GM18868 (cell line): ENCODE measurements around the gene INHA.
A peak's percentile ranks its signal among the peaks of the same experiment; 100 is the strongest.

Experiments
- ATAC-seq: cut with Tn5 transposase; IDR thresholded peaks from one replicate; pipeline ENCODE4 v1.9.1; 2021; ENCODE audit warnings: mild to moderate bottlenecking, moderate library complexity; ENCODE audit not compliant: unreplicated experiment

The INHA gene

GRCh38 chr2:219539926-219540678, 32.0 kb upstream of the INHA start:
- ATAC-seq: no peak

GRCh38 chr2:219540784-219541504, 31.2 kb upstream of the INHA start:
- ATAC-seq: no peak

GRCh38 chr2:219541611-219542180, 30.4 kb upstream of the INHA start:
- peak; percentile 63 for ATAC-seq

- ATAC-seq: peak; percentile 37
These were observed 29.0 kb upstream of the INHA start for GRCh38 chr2:219542931-219543595.

GRCh38 chr2:219543596-219544358, 28.3 kb upstream of the INHA start, which contains the start of the genes CHPF and TMEM198:
CHPF (minus strand) TSS chr2:219543809; CDS start chr2:219543538, 271 bp downstream.
TMEM198 (plus strand) TSS chr2:219544028; CDS start chr2:219544728, 700 bp downstream.
- ATAC-seq: peak; percentile 78

- no peak for ATAC-seq
These were observed 27.5 kb upstream of the INHA start for GRCh38 chr2:219544567-219544966.

GRCh38 chr2:219545295-219545942, 26.7 kb upstream of the INHA start:
- no peak for ATAC-seq

- no peak for ATAC-seq
These were observed 26.2 kb upstream of the INHA start for GRCh38 chr2:219545943-219546352.

GRCh38 chr2:219547621-219548020, 24.5 kb upstream of the INHA start:
- no peak for ATAC-seq

- no peak for ATAC-seq
These were observed 23.1 kb upstream of the INHA start for GRCh38 chr2:219548990-219549389.

GRCh38 chr2:219549619-219550018, 22.5 kb upstream of the INHA start:
- ATAC-seq: no peak

- ATAC-seq: peak; percentile 16
These were observed 20.4 kb upstream of the INHA start for GRCh38 chr2:219551441-219552381.

GRCh38 chr2:219552382-219553167, 19.5 kb upstream of the INHA start:
- peak; percentile 90 for ATAC-seq

GRCh38 chr2:219553168-219553417, 19.0 kb upstream of the INHA start:
- no peak for ATAC-seq

- no peak for ATAC-seq
These were observed 18.6 kb upstream of the INHA start for GRCh38 chr2:219553463-219553963.

- no peak for ATAC-seq
These were observed 17.8 kb upstream of the INHA start for GRCh38 chr2:219554350-219554749.

GRCh38 chr2:219555956-219556355, 16.2 kb upstream of the INHA start:
- no peak for ATAC-seq

GRCh38 chr2:219556413-219556812, 15.7 kb upstream of the INHA start:
- no peak for ATAC-seq
